Fibroblast of skin of back (primary cell): ENCODE results near the gene TIMM9.
"Not testable (repeated sequence)": the region's sequence is repeated elsewhere in the genome, so short reads cannot be mapped to it uniquely, and the experiment has no call there.

ENCODE experiments used
- DNase-seq: peaks from one replicate; pipeline ENCODE4 v3.0.0-alpha.2; 2013

Gene TIMM9

GRCh38 chr14:58398495-58398894 is 28.8 kb downstream of the TIMM9 start:
- DNase-seq: no peak

GRCh38 chr14:58397156-58397555 is 30.2 kb downstream of the TIMM9 start:
- DNase-seq: no peak

GRCh38 chr14:58395812-58396788 is 31.2 kb downstream of the TIMM9 start, which contains the start of gene TOMM20L:
Gene TOMM20L, plus strand, starts transcription at chr14:58395930. Its CDS starts 28 bp downstream, at chr14:58395958.
- DNase-seq: peak; percentile 74

GRCh38 chr14:58395562-58395811 is 31.8 kb downstream of the TIMM9 start:
- no peak for DNase-seq

- DNase-seq: no peak
These were observed 36.5 kb downstream of the TIMM9 start for GRCh38 chr14:58390830-58391229.

GRCh38 chr14:58376791-58377190 is 50.5 kb downstream of the TIMM9 start:
- no peak for DNase-seq

GRCh38 chr14:58368956-58369355 is 58.4 kb downstream of the TIMM9 start:
- peak; percentile 42 for DNase-seq

GRCh38 chr14:58367296-58367695 is 60.0 kb downstream of the TIMM9 start:
- DNase-seq: no peak

GRCh38 chr14:58364316-58364715 is 63.0 kb downstream of the TIMM9 start:
- DNase-seq: no peak

GRCh38 chr14:58362798-58363412 is 64.4 kb downstream of the TIMM9 start:
- peak; percentile 16 for DNase-seq

GRCh38 chr14:58362272-58362671 is 65.1 kb downstream of the TIMM9 start:
- DNase-seq: not testable (repeated sequence)
